Liver (tissue), 9 donors: ENCODE results near the gene ACTN2. TPM values are rescaled to one million over a fixed set of nuclear protein-coding genes. Genes with fewer than 3 reads are reported as not detected.

Experiments
- DNase-seq: peaks from one replicate; pipeline ENCODE4 v3.0.0-alpha.2; 2017; ENCODE audit warnings: low spot score
- H3K27ac ChIP-seq, 2 donors: one replicate each; pipeline ENCODE4 v1.7.0; 2013; ENCODE audit warnings: inconsistent platforms in 2 of 2, low read length in 2 of 2, control low read depth in 1 of 2, low read depth in 1 of 2, mild to moderate bottlenecking in 1 of 2
- H3K27me3 ChIP-seq, 4 donors: one replicate each; pipeline versions ENCODE4 v1.6.1 to v1.7.0; 2013; ENCODE audit warnings: low read length in 3 of 4, inconsistent platforms in 1 of 4, mild to moderate bottlenecking in 1 of 4, moderate library complexity in 1 of 4; ENCODE audit not compliant: control insufficient read depth in 4 of 4, insufficient read depth in 4 of 4
- H3K36me3 ChIP-seq, 4 donors: one replicate each; pipeline versions ENCODE4 v1.6.1 to v1.7.0; 2013; ENCODE audit warnings: low read length in 3 of 4, mild to moderate bottlenecking in 3 of 4, low read depth in 1 of 4, moderate library complexity in 1 of 4; ENCODE audit not compliant: control insufficient read depth in 4 of 4, insufficient read depth in 3 of 4
- H3K4me1 ChIP-seq, 4 donors: one replicate each; pipeline versions ENCODE4 v1.6.1 to v1.7.0; 2013; ENCODE audit warnings: low read length in 3 of 4, mild to moderate bottlenecking in 3 of 4, moderate library complexity in 1 of 4; ENCODE audit not compliant: control insufficient read depth in 4 of 4, insufficient read depth in 4 of 4
- H3K4me3 ChIP-seq, 3 donors: one replicate each; pipeline versions ENCODE4 v1.6.1 to v1.7.0; 2013; ENCODE audit warnings: low read length in 3 of 3, control low read depth in 1 of 3, low read depth in 1 of 3, mild to moderate bottlenecking in 1 of 3
- H3K9ac ChIP-seq, 2 donors: one replicate each; pipeline ENCODE4 v1.7.0; 2013; ENCODE audit warnings: low read length in 2 of 2, mild to moderate bottlenecking in 2 of 2, moderate library complexity in 2 of 2, control low read depth in 1 of 2, low read depth in 1 of 2
- H3K9me3 ChIP-seq, 4 donors: one replicate each; pipeline versions ENCODE4 v1.6.1 to v1.7.0; 2013; ENCODE audit warnings: low read length in 3 of 4; ENCODE audit not compliant: control insufficient read depth in 4 of 4
- ATF3 ChIP-seq: IDR thresholded peaks from 2 replicates; pipeline ENCODE4 v1.6.1; 2016; ENCODE audit warnings: antibody characterized with exemption
- CTCF ChIP-seq: fragments of 150-350 bp; IDR thresholded peaks from 2 replicates; pipeline ENCODE4 v1.5.1; 2017; ENCODE audit warnings: improper control_type of control experiment, low read depth, low read length; ENCODE audit not compliant: missing input control
- FOXA1 ChIP-seq: IDR thresholded peaks from 2 replicates; pipeline ENCODE4 v1.6.1; 2016; ENCODE audit warnings: antibody characterized with exemption
- GABPA ChIP-seq, 2 donors: IDR thresholded peaks in 1 of 2; conservative IDR thresholded peaks in 1 of 2; 2 replicates each; pipeline ENCODE4 v1.6.1; 2016; ENCODE audit warnings: antibody characterized with exemption in 2 of 2, mild to moderate bottlenecking in 1 of 2, moderate library complexity in 1 of 2
- HNF4A ChIP-seq, 2 donors: conservative IDR thresholded peaks; 2 replicates each; pipeline ENCODE4 v1.6.1; 2016; ENCODE audit warnings: antibody characterized with exemption in 2 of 2, mild to moderate bottlenecking in 2 of 2
- HNF4G ChIP-seq: IDR thresholded peaks from 2 replicates; pipeline ENCODE4 v1.6.1; 2016; ENCODE audit warnings: antibody characterized with exemption
- JUND ChIP-seq, 2 donors: IDR thresholded peaks; 2 replicates each; pipeline ENCODE4 v1.6.1; 2016; ENCODE audit warnings: antibody characterized with exemption in 2 of 2
- NR2F2 ChIP-seq: IDR thresholded peaks from 2 replicates; pipeline ENCODE4 v1.6.1; 2016; ENCODE audit warnings: antibody characterized with exemption
- RXRA ChIP-seq, 2 donors: IDR thresholded peaks; 2 replicates each; pipeline ENCODE4 v1.6.1; 2017 to 2018; ENCODE audit warnings: antibody characterized with exemption in 2 of 2, mild to moderate bottlenecking in 1 of 2
- TAF1 ChIP-seq: conservative IDR thresholded peaks from 2 replicates; pipeline ENCODE4 v1.6.1; 2016; ENCODE audit warnings: antibody characterized with exemption, mild to moderate bottlenecking
- YY1 ChIP-seq: IDR thresholded peaks from 2 replicates; pipeline ENCODE4 v1.6.1; 2016; ENCODE audit warnings: antibody characterized with exemption, mild to moderate bottlenecking
- WGBS: extraction: QIAGEN DNeasy Blood & Tissue Kit; methylation state at CpG from one replicate; pipeline ENCODE4 v1.1.7; 2013; 5-methylcytosine and 5-hydroxymethylcytosine counted together
- polyA plus RNA-seq, 2 donors: library from polyadenylated mRNA; stranded (reverse) in 1 of 2; unstranded in 1 of 2; fragments of 200-250 nt in 1 of 2; fragments of >200 nt in 1 of 2; fragmentation: Nextera tagmentation in 1 of 2; extraction: Ambion mirVana in 1 of 2; gene quantifications; one replicate each; pipeline versions ENCODE4 v1.2.1 to v1.2.3, GENCODE V29; 2013 to 2015
- total RNA-seq, 2 donors: library from RNA; depleted of rRNA; stranded (reverse); fragments of >200 nt; gene quantifications; one replicate each; pipeline ENCODE4 v1.2.3, GENCODE V29; 2014
- TF ChIP-seq, protein P1 (sequence below): IDR thresholded peaks from 2 replicates; pipeline ENCODE4 v1.6.1; 2016; ENCODE audit warnings: antibody characterized with exemption, mild to moderate bottlenecking
- donor health status: healthy.
- donor health status: healthy.
- donor health status: healthy.
- donor health status: healthy.
- donor health status: healthy.

Gene ACTN2
- total and polyA plus RNA-seq, 4 donors = 0.08 to 0.81 (median 0.15) TPM

GRCh38 chr1:236692742-236693141 is 6.4 kb downstream of the ACTN2 start:
- WGBS = 81% methylated on average over 10 of the region's 10 CpGs
- no peaks in the 10 kb centered on the region for H3K9me3 ChIP-seq
- no peaks in the 10 kb centered on the region for H3K36me3 ChIP-seq

DNA sequence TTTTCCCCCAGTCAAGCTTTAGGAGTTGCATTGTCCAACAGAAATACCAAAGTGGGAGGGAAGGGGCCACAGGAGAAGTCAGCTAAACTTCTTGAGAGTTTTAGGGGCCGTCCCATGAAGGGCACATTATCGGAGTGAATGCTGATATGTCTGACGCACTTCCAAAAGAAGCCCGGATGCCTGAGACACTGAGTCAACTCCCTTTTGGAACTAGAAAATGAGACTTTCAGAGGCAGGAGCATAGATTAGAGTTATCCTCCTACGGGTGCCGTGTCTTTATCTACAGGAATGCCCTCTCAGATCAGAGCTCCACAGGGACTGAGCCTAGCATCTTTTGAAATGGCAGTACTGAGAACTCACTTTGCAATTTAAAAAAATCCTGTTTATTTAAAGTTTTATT is 13.1 kb downstream of the ACTN2 start:
- 67% methylated on average over 6 of the region's 6 CpGs for WGBS
- Histone ChIP-seq H3K4me1 (no peaks in the 10 kb centered on the region), H3K36me3 (no peaks in the 10 kb centered on the region), H3K9me3 (no peaks in the 10 kb centered on the region), H3K27ac (no peak overlapping the region), H3K9ac (no peak overlapping the region), H3K4me3 (no peak overlapping the region), H3K27me3 (peaks cover 0 to 3% (median 1%) of the 10 kb centered on the region in 4 donors)
- no peak for TF ChIP-seq GABPA (IDR thresholded peaks at IDR 0.05 in 1 of 2, conservative IDR thresholded peaks at IDR 0.05 in 1 of 2)
- no peak for DNase-seq

More at GRCh38 chr1:236692742-236693141, 6.4 kb downstream of the ACTN2 start:
- H3K27ac ChIP-seq = no peak overlapping the region
- DNase-seq = no peak
- H3K9ac ChIP-seq = no peak overlapping the region
- no peak for TF ChIP-seq HNF4G
- TF ChIP-seq ATF3 = no peak
- no peak overlapping the region for H3K4me3 ChIP-seq
- peaks cover 0 to 5% (median 2%) of the 10 kb centered on the region in 4 donors for H3K27me3 ChIP-seq
- no peaks in the 10 kb centered on the region for H3K4me1 ChIP-seq

DNA sequence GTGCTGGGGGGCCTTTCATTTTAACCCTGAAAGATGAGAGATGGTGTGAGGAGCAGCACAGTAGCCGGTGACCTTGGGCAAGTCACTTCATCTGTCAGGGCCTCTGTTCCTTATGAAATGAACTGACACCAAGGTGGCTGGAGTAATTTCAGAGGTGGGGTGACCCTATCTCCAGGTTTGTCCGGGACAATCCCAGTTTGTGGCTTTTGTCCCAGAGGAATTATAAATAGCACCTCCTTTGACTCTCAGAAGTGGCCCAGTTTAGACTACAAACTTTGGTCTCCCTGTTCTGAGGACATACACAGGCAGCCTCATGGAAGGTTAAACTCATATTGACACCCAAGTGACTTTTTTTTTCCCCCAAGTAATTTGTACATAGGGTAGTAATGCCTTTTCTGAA is 14.6 kb downstream of the ACTN2 start:
- no peak overlapping the region for H3K27ac ChIP-seq
- DNase-seq = no peak
- no peaks in the 10 kb centered on the region for H3K9me3 ChIP-seq
- H3K4me1 ChIP-seq = no peaks in the 10 kb centered on the region
- H3K4me3 ChIP-seq = no peak overlapping the region
- WGBS = 59% methylated on average over 2 of the region's 2 CpGs
- no peak overlapping the region for H3K9ac ChIP-seq
- TF ChIP-seq CTCF (no peak), HNF4G (no peak), TAF1 (no peak), FOXA1 (no peak), RXRA (IDR thresholded peaks at IDR 0.05) (no peak), HNF4A (conservative IDR thresholded peaks at IDR 0.05) (no peak), NR2F2 (no peak), YY1 (no peak), JUND (IDR thresholded peaks at IDR 0.05) (no peak)
- TF ChIP-seq, protein P1, sequence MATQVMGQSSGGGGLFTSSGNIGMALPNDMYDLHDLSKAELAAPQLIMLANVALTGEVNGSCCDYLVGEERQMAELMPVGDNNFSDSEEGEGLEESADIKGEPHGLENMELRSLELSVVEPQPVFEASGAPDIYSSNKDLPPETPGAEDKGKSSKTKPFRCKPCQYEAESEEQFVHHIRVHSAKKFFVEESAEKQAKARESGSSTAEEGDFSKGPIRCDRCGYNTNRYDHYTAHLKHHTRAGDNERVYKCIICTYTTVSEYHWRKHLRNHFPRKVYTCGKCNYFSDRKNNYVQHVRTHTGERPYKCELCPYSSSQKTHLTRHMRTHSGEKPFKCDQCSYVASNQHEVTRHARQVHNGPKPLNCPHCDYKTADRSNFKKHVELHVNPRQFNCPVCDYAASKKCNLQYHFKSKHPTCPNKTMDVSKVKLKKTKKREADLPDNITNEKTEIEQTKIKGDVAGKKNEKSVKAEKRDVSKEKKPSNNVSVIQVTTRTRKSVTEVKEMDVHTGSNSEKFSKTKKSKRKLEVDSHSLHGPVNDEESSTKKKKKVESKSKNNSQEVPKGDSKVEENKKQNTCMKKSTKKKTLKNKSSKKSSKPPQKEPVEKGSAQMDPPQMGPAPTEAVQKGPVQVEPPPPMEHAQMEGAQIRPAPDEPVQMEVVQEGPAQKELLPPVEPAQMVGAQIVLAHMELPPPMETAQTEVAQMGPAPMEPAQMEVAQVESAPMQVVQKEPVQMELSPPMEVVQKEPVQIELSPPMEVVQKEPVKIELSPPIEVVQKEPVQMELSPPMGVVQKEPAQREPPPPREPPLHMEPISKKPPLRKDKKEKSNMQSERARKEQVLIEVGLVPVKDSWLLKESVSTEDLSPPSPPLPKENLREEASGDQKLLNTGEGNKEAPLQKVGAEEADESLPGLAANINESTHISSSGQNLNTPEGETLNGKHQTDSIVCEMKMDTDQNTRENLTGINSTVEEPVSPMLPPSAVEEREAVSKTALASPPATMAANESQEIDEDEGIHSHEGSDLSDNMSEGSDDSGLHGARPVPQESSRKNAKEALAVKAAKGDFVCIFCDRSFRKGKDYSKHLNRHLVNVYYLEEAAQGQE = no peak
- no peaks in the 10 kb centered on the region for H3K36me3 ChIP-seq
- H3K27me3 ChIP-seq = peaks cover 0 to 3% (median 1%) of the 10 kb centered on the region in 4 donors
